Measurements from ENCODE around the gene DCDC2C. TPM values are rescaled to one million over a fixed set of nuclear protein-coding genes. Genes with fewer than 3 reads are reported as not detected.
A peak's percentile ranks its signal among the peaks of the same experiment; 100 is the strongest.
"Not testable (repeated sequence)": the region's sequence is repeated elsewhere in the genome, so short reads cannot be mapped to it uniquely, and the experiment has no call there.

DCDC2C gene
- total RNA-seq, 1 donor from 2014 or later = not detected

- H3K4me3 ChIP-seq = no peak overlapping the region
- peaks cover 3% of the 10 kb centered on the region for H3K4me1 ChIP-seq
- intact Hi-C loops (cut with DNase I) = no loop called here
These were observed 46.3 kb upstream of the DCDC2C start for GRCh38 chr2:3656762-3657721.

GRCh38 chr2:3657881-3658280 lies 45.5 kb upstream of the DCDC2C start, which contains the start of gene ALLC:
Gene ALLC, plus strand, starts transcription at chr2:3658200. Its CDS starts 12,958 bp downstream, at chr2:3671158.
- intact Hi-C loops (cut with DNase I) = no loop called here
- ATAC-seq = no peak
- no peaks in the 10 kb centered on the region for H3K4me1 ChIP-seq
- TF ChIP-seq CTCF (IDR thresholded peaks at IDR 0.05) = no peak
- H3K36me3 ChIP-seq = no peaks in the 10 kb centered on the region
- no peak within 1 kb of the TSS for H3K27ac ChIP-seq
- no peaks in the 10 kb centered on the region for H3K27me3 ChIP-seq (ENCODE audit: low read depth)
- H3K9me3 ChIP-seq = no peaks in the 10 kb centered on the region
- DNase-seq = no peak
- H3K4me3 ChIP-seq = no peak within 1 kb of the TSS

More at GRCh38 chr2:3656762-3657721, 46.3 kb upstream of the DCDC2C start:
- no peak for TF ChIP-seq CTCF (IDR thresholded peaks at IDR 0.05)
- no peaks in the 10 kb centered on the region for H3K27me3 ChIP-seq (ENCODE audit: low read depth)
- no peak for DNase-seq
- ATAC-seq = no peak
- no peaks in the 10 kb centered on the region for H3K9me3 ChIP-seq
- H3K36me3 ChIP-seq = no peaks in the 10 kb centered on the region
- H3K27ac ChIP-seq = no peak overlapping the region

- peak overlapping the region; percentile 53 for H3K27ac ChIP-seq
- no peaks in the 10 kb centered on the region for H3K9me3 ChIP-seq
- H3K4me1 ChIP-seq = no peaks in the 10 kb centered on the region
- no peak for TF ChIP-seq CTCF (IDR thresholded peaks at IDR 0.05)
- H3K36me3 ChIP-seq = no peaks in the 10 kb centered on the region
- no peak overlapping the region for H3K4me3 ChIP-seq
- H3K27me3 ChIP-seq (ENCODE audit: low read depth) = no peaks in the 10 kb centered on the region
- no peak for DNase-seq
- ATAC-seq = peak; percentile 59 to 61
- intact Hi-C loops (cut with DNase I) = no loop called here
These were observed 43.6 kb upstream of the DCDC2C start for GRCh38 chr2:3659447-3660432.

- H3K27me3 ChIP-seq (ENCODE audit: low read depth); ATAC-seq; H3K4me3 ChIP-seq; H3K4me1 ChIP-seq; DNase-seq; H3K36me3 ChIP-seq; intact Hi-C loops (cut with DNase I); H3K9me3 ChIP-seq; H3K27ac ChIP-seq: not testable (repeated sequence)
These were observed 42.7 kb upstream of the DCDC2C start for GRCh38 chr2:3660640-3661039.

GRCh38 chr2:3661149-3661660 lies 42.2 kb upstream of the DCDC2C start:
- DNase-seq (no peak), ATAC-seq (no peak)
- H3K27ac ChIP-seq = no peak overlapping the region
- intact Hi-C loops (cut with DNase I) = no loop called here
- no peak for TF ChIP-seq CTCF (IDR thresholded peaks at IDR 0.05)
- H3K36me3 ChIP-seq = no peaks in the 10 kb centered on the region
- no peak overlapping the region for H3K4me3 ChIP-seq
- no peaks in the 10 kb centered on the region for H3K27me3 ChIP-seq (ENCODE audit: low read depth)
- no peaks in the 10 kb centered on the region for H3K9me3 ChIP-seq
- H3K4me1 ChIP-seq = no peaks in the 10 kb centered on the region

All from lower lobe of right lung (tissue), 2 donors.